Stimulated activated naive CD8-positive, alpha-beta T cell treated with anti-CD3 and anti-CD28 coated beads, Interleukin-15, amount 100 ng/mL, for 72 hours (primary cell): ENCODE data around the gene RFLNA.

ENCODE experiments used
- ATAC-seq: fragments of 150-1000 bp; cut with Tn5 transposase; 2 replicates; pipeline ENCODE4 v1.10.0; 2021; ENCODE audit warnings: mild to moderate bottlenecking, moderate library complexity
- DNase-seq, 2 donors: peaks; one replicate each; pipeline ENCODE4 v3.0.0; 2021 to 2022
- H3K27ac Mint-ChIP-seq, 2 donors: one replicate each; pipeline ENCODE4 v1.8.0; 2022; ENCODE audit warnings: mild to moderate bottlenecking in 2 of 2, mixed read lengths in 2 of 2, moderate library complexity in 2 of 2
- H3K27me3 Mint-ChIP-seq: one replicate; pipeline ENCODE4 v1.8.0; 2022; ENCODE audit warnings: mixed read lengths
- H3K4me1 Mint-ChIP-seq: one replicate; pipeline ENCODE4 v1.8.0; 2022; ENCODE audit warnings: mild to moderate bottlenecking, mixed read lengths
- H3K4me3 Mint-ChIP-seq, 2 donors: one replicate each; pipeline ENCODE4 v1.8.0; 2022; ENCODE audit warnings: mild to moderate bottlenecking in 2 of 2, mixed read lengths in 2 of 2, moderate library complexity in 1 of 2
- H3K9me3 Mint-ChIP-seq, 2 donors: one replicate each; pipeline ENCODE4 v1.8.0; 2022; ENCODE audit warnings: mixed read lengths in 2 of 2

The RFLNA gene

GRCh38 chr12:124345795-124346194 lies 50.9 kb downstream of the RFLNA start:
- ATAC-seq, result no peak
- Mint-ChIP-seq H3K27ac (peak overlapping the region in 1 of 2 donors; percentile 63), H3K4me1 (no peaks in the 10 kb centered on the region), H3K4me3 (no peak overlapping the region), H3K9me3 (no peaks in the 10 kb centered on the region), H3K27me3 (no peaks in the 10 kb centered on the region)
- DNase-seq, result no peak

GRCh38 chr12:124346425-124347168 lies 51.7 kb downstream of the RFLNA start:
- no peak overlapping the region for H3K27ac Mint-ChIP-seq
- no peak for DNase-seq
- no peak overlapping the region for H3K4me3 Mint-ChIP-seq
- no peaks in the 10 kb centered on the region for H3K4me1 Mint-ChIP-seq
- H3K9me3 Mint-ChIP-seq, result no peaks in the 10 kb centered on the region
- no peaks in the 10 kb centered on the region for H3K27me3 Mint-ChIP-seq
- ATAC-seq, result peak; percentile 16

- ATAC-seq (no peak), DNase-seq (no peak)
- H3K4me3 Mint-ChIP-seq, result no peak overlapping the region
- H3K27ac Mint-ChIP-seq, result peak overlapping the region in 1 of 2 donors; percentile 48
- no peaks in the 10 kb centered on the region for H3K9me3 Mint-ChIP-seq
- H3K27me3 Mint-ChIP-seq, result no peaks in the 10 kb centered on the region
- H3K4me1 Mint-ChIP-seq, result no peaks in the 10 kb centered on the region
Observed at GRCh38 chr12:124347335-124347734, 52.4 kb downstream of the RFLNA start.

- Mint-ChIP-seq H3K27me3 (no peaks in the 10 kb centered on the region), H3K4me1 (no peaks in the 10 kb centered on the region), H3K27ac (no peak overlapping the region), H3K4me3 (no peak overlapping the region), H3K9me3 (no peaks in the 10 kb centered on the region)
- ATAC-seq, result no peak
- no peak for DNase-seq
Observed at GRCh38 chr12:124347805-124348658, 53.1 kb downstream of the RFLNA start.

GRCh38 chr12:124348659-124349380 lies 53.9 kb downstream of the RFLNA start:
- Mint-ChIP-seq H3K4me1 (no peaks in the 10 kb centered on the region), H3K27me3 (no peaks in the 10 kb centered on the region), H3K27ac (no peak overlapping the region), H3K4me3 (no peak overlapping the region), H3K9me3 (no peaks in the 10 kb centered on the region)
- DNase-seq (no peak), ATAC-seq (no peak)

- ATAC-seq (no peak), DNase-seq (no peak)
- no peak overlapping the region for H3K4me3 Mint-ChIP-seq
- H3K27ac Mint-ChIP-seq, result peak overlapping the region in 1 of 2 donors; percentile 48
- no peaks in the 10 kb centered on the region for H3K4me1 Mint-ChIP-seq
- H3K27me3 Mint-ChIP-seq, result no peaks in the 10 kb centered on the region
- no peaks in the 10 kb centered on the region for H3K9me3 Mint-ChIP-seq
Observed at GRCh38 chr12:124350491-124350890, 55.6 kb downstream of the RFLNA start.

GRCh38 chr12:124351422-124351821 lies 56.5 kb downstream of the RFLNA start:
- no peak overlapping the region for H3K27ac Mint-ChIP-seq
- no peak for ATAC-seq
- H3K4me1 Mint-ChIP-seq, result no peaks in the 10 kb centered on the region
- H3K27me3 Mint-ChIP-seq, result no peaks in the 10 kb centered on the region
- DNase-seq, result no peak
- H3K4me3 Mint-ChIP-seq, result no peak overlapping the region
- no peaks in the 10 kb centered on the region for H3K9me3 Mint-ChIP-seq

GRCh38 chr12:124352257-124352656 lies 57.4 kb downstream of the RFLNA start:
- H3K27me3 Mint-ChIP-seq, result no peaks in the 10 kb centered on the region
- H3K27ac Mint-ChIP-seq, result no peak overlapping the region
- no peak overlapping the region for H3K4me3 Mint-ChIP-seq
- no peak for ATAC-seq
- no peak for DNase-seq
- no peaks in the 10 kb centered on the region for H3K9me3 Mint-ChIP-seq
- no peaks in the 10 kb centered on the region for H3K4me1 Mint-ChIP-seq

- H3K27me3 Mint-ChIP-seq, result no peaks in the 10 kb centered on the region
- no peak overlapping the region for H3K4me3 Mint-ChIP-seq
- H3K9me3 Mint-ChIP-seq, result no peaks in the 10 kb centered on the region
- no peak for ATAC-seq
- H3K27ac Mint-ChIP-seq, result peak overlapping the region in 1 of 2 donors; percentile 76
- H3K4me1 Mint-ChIP-seq, result no peaks in the 10 kb centered on the region
- DNase-seq, result no peak
Observed at GRCh38 chr12:124352839-124353238, 57.9 kb downstream of the RFLNA start.

- Mint-ChIP-seq H3K4me1 (no peaks in the 10 kb centered on the region), H3K4me3 (no peak overlapping the region), H3K27me3 (no peaks in the 10 kb centered on the region), H3K27ac (no peak overlapping the region), H3K9me3 (no peaks in the 10 kb centered on the region)
- DNase-seq, result no peak
- ATAC-seq, result peak; percentile 16
Observed at GRCh38 chr12:124354400-124354799, 59.5 kb downstream of the RFLNA start.

GRCh38 chr12:124356221-124356620 lies 61.3 kb downstream of the RFLNA start:
- DNase-seq (no peak), ATAC-seq (no peak)
- Mint-ChIP-seq H3K4me3 (no peak overlapping the region), H3K27me3 (no peaks in the 10 kb centered on the region), H3K27ac (peak overlapping the region; percentile 44 to 60), H3K9me3 (no peaks in the 10 kb centered on the region), H3K4me1 (no peaks in the 10 kb centered on the region)

- Mint-ChIP-seq H3K4me1 (no peaks in the 10 kb centered on the region), H3K9me3 (no peaks in the 10 kb centered on the region), H3K27me3 (no peaks in the 10 kb centered on the region), H3K27ac (peak overlapping the region in 1 of 2 donors; percentile 57), H3K4me3 (no peak overlapping the region)
- ATAC-seq (no peak), DNase-seq (no peak)
Observed at GRCh38 chr12:124357616-124358015, 62.7 kb downstream of the RFLNA start.

- Mint-ChIP-seq H3K27ac (no peak overlapping the region), H3K4me3 (no peak overlapping the region), H3K9me3 (no peaks in the 10 kb centered on the region), H3K4me1 (no peaks in the 10 kb centered on the region), H3K27me3 (no peaks in the 10 kb centered on the region)
- ATAC-seq, result no peak
- DNase-seq, result no peak
Observed at GRCh38 chr12:124358572-124358971, 63.7 kb downstream of the RFLNA start.

GRCh38 chr12:124359671-124360581 lies 65.0 kb downstream of the RFLNA start:
- H3K9me3 Mint-ChIP-seq, result no peaks in the 10 kb centered on the region

More at GRCh38 chr12:124359671-124360581, 65.0 kb downstream of the RFLNA start:
- ATAC-seq, result no peak
- no peak for DNase-seq
- H3K27me3 Mint-ChIP-seq, result no peaks in the 10 kb centered on the region
- no peaks in the 10 kb centered on the region for H3K4me1 Mint-ChIP-seq
- H3K27ac Mint-ChIP-seq, result peak overlapping the region in 1 of 2 donors; percentile 85
- no peak overlapping the region for H3K4me3 Mint-ChIP-seq
